Astrocyte of the spinal cord (primary cell): Measurements from ENCODE around the gene SLC9A7.
"Not testable (repeated sequence)": the region's sequence is repeated elsewhere in the genome, so short reads cannot be mapped to it uniquely, and the experiment has no call there.

Experiments
- DNase-seq: peaks from one replicate; pipeline ENCODE4 v3.0.0; 2011; ENCODE audit warnings: low read depth, low spot score
- H3K4me3 ChIP-seq: 2 replicates; pipeline ENCODE4 v1.5.1; 2011; ENCODE audit warnings: low read depth, mild to moderate bottlenecking, low read length, moderate library complexity
- CTCF ChIP-seq: IDR thresholded peaks from 2 replicates; pipeline ENCODE4 v1.5.1; 2012; ENCODE audit warnings: low read depth, mild to moderate bottlenecking, low read length, inconsistent platforms
- in situ Hi-C: cut with HindIII; loops from 2 replicates; pipeline ENCODE4 v1.10.0; 2017; ENCODE audit warnings: low sequenced_read_pairs

Gene SLC9A7

DNA sequence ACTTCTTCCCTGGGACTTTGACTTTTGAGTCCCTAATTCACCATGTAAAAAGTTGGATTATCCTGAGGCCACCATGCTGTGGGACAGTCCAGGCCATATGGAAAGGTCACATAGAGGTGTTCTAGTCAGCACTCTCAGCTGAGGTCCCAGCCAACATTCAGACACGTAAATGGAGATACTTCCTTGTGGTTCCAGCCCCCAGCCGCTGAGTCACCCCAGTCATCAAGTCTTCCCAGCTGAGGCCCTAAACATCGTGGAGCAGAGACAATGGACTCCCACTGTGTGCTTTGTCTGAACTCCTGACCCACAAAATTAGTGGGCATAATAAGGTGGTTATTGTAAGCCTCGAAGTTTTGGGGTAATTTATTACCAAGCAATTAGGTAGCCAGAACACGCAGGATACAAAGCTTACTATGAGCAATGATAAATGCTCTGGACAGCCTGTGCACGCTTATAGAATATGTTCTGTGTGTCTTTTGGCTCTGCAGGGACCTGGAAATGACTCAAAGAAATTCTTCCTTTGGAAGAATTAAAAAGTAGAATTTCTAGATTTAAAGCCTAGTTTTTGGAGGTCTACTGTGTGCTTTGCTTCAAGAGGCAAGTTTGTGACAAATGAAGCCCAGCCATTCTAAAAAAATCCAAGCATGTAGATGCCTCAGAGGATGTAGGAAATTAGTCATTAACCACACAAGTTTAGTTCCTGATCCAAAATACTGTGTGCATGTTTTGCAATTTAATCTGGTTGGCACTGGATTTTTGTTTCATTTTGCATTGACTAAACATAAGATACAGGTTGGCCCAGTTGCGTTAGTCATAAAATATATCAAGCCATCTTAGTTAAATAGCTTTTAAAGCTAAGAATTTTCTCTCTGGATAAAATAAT, 33.2 kb upstream of the SLC9A7 start:
- no peak for TF ChIP-seq CTCF
- H3K4me3 ChIP-seq: no peak overlapping the region
- in situ Hi-C loops: no loop called here
- peak; percentile 92 for DNase-seq

GRCh38 chrX:46788902-46789301, 30.0 kb upstream of the SLC9A7 start:
- no peak overlapping the region for H3K4me3 ChIP-seq
- in situ Hi-C loops: no loop called here
- no peak for TF ChIP-seq CTCF
- peak; percentile 20 for DNase-seq

DNA sequence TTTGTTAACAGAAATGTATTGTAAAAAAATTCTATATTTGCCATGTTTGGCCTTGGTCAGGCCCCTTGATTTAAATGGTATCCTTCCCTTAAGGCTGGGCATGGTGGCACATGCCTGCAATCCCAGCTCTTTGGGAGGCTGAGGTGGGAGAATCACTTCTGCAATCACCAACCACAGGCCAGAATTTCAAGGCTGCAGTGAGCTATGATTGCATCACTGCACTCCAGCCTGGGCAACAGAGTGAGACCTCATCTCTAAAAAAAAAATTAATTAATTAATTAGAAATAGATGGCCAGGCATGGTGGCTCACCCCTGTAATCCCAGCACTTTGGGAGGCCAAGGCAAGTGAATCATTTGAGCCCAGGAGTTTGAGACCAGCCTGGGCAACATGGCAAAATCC, 25.5 kb upstream of the SLC9A7 start:
- H3K4me3 ChIP-seq, DNase-seq, in situ Hi-C loops: not testable (repeated sequence)

DNA sequence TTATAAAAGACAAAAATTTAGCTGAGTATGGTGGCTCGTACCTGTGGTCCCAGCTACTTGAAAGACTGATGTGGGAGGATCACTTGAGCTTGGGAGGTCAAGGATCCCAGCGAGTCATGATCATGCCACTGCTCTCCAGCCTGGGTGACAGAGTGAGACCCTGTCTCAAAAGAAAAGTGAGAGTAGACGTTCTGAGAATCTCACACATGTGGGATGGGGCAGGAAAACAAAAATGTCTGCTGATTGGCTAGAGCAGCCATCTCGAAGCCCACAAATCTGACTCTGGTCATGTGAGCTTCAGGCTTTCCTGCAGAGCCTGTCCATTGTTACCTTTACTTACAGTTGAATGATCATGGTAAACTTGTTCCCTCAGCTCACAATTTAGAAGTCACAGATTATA, 23.1 kb upstream of the SLC9A7 start:
- TF ChIP-seq CTCF: no peak
- H3K4me3 ChIP-seq: no peak overlapping the region
- no peak for DNase-seq
- in situ Hi-C loops: no loop called here

GRCh38 chrX:46777971-46778810, 19.3 kb upstream of the SLC9A7 start:
- in situ Hi-C loops: no loop called here

DNA sequence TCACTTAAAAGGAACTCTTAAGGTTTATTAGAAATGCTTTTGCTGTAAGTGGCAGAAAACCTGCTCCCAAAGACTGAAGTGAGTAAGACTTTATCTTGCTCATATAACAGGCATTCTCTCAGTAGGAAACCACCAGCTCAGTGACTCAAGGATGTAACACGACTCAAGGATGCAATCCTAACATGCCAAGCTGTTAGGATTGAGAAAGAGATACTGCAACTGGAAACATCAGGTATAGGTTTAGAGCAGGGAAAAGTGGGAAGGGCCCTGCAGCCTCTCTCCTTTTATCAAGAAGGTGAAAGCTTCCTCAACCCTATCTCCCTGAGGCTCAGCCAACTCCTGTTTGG, 11.9 kb upstream of the SLC9A7 start:
- H3K4me3 ChIP-seq: no peak overlapping the region
- peak; percentile 83 for DNase-seq

More at GRCh38 chrX:46777971-46778810, 19.3 kb upstream of the SLC9A7 start:
- no peak for TF ChIP-seq CTCF
- H3K4me3 ChIP-seq: no peak overlapping the region
- DNase-seq: peak; percentile 58

More for the DNA sequence above, 11.9 kb upstream of the SLC9A7 start:
- no peak for TF ChIP-seq CTCF
- in situ Hi-C loops: no loop called here
